ENCODE measurements around the gene DNAH17. TPM values are rescaled to one million over a fixed set of nuclear protein-coding genes. Genes with fewer than 3 reads are reported as not detected.

The DNAH17 gene
- total RNA-seq, 1 experiment from 2014 or later = 0.13 TPM

- no peak overlapping the region for H3K14ac ChIP-seq (ENCODE audit: insufficient read depth, low read length)
- H3K4ac ChIP-seq (ENCODE audit: low read depth, low read length) = no peak overlapping the region
- no peak overlapping the region for H4K8ac ChIP-seq (replicated peaks; ENCODE audit: insufficient read length, low read depth, low read length)
- TF ChIP-seq CTCF (conservative IDR thresholded peaks at IDR 0.05) = no peak
- no peak overlapping the region for H2BK5ac ChIP-seq (ENCODE audit: insufficient read length, low read length)
- no peak overlapping the region for H3K27ac ChIP-seq (ENCODE audit: insufficient read length, low read depth, low read length)
- H2AK5ac ChIP-seq (ENCODE audit: insufficient read length, low read length) = no peak overlapping the region
- H2BK12ac ChIP-seq (ENCODE audit: insufficient read length, low read depth, low read length) = no peak overlapping the region
- peak overlapping the region in 1 of 3 experiments; percentile 19; a peak in 1 of 7 replicates for H3K27ac Mint-ChIP-seq
- H3K79me1 ChIP-seq (ENCODE audit: insufficient read depth, low read depth, low read length, poor library complexity, severe bottlenecking) = no peaks in the 10 kb centered on the region
- H3K9ac ChIP-seq (ENCODE audit: extremely low read depth, insufficient read length, low read length) = no peak overlapping the region
- H3T11ph ChIP-seq (ENCODE audit: low read length) = no peak overlapping the region
- H3K9me3 ChIP-seq (ENCODE audit: control insufficient read depth, low read depth, low read length) = no peaks in the 10 kb centered on the region
- H4K91ac ChIP-seq (ENCODE audit: insufficient read length, low read depth, low read length) = no peak overlapping the region
- no CpG with 5 or more reads among the region's 16 CpGs for WGBS (ENCODE audit: extremely low coverage, insufficient read length, low lambda C conversion rate)
- H3K23me2 ChIP-seq (ENCODE audit: insufficient read length, low read depth, low read length, poor library complexity, severe bottlenecking) = no peaks in the 10 kb centered on the region
- peaks cover 2 to 6% of the 10 kb centered on the region in 2 experiments for H3K4me1 Mint-ChIP-seq
- no peak overlapping the region for H2BK120ac ChIP-seq (ENCODE audit: low read depth, low read length, poor library complexity, severe bottlenecking)
- H2BK20ac ChIP-seq (ENCODE audit: low read depth, low read length, poor library complexity, severe bottlenecking) = no peak overlapping the region
- DNase-seq = no peak
- no peaks in the 10 kb centered on the region for H3K36me3 Mint-ChIP-seq (ENCODE audit: insufficient read depth in 1 of 3, low read depth in 3 of 3)
- no peak overlapping the region for H3K56ac ChIP-seq (ENCODE audit: insufficient read length, low read depth, low read length)
- H3K4me3 Mint-ChIP-seq = no peak overlapping the region
- peaks cover 23% of the 10 kb centered on the region for H3K27me3 Mint-ChIP-seq (ENCODE audit: low read depth)
- no peaks in the 10 kb centered on the region for H4K20me1 ChIP-seq (ENCODE audit: control insufficient read depth, insufficient read depth, insufficient read length)
- no peak overlapping the region for H3K23ac ChIP-seq (ENCODE audit: insufficient read length, low read depth, low read length)
- no peak overlapping the region for H4K5ac ChIP-seq (ENCODE audit: insufficient read length, low read depth, low read length)
- H3K79me2 ChIP-seq (ENCODE audit: insufficient read depth, low read length) = no peaks in the 10 kb centered on the region
- H3K9me3 Mint-ChIP-seq = no peaks in the 10 kb centered on the region
- no peak overlapping the region for H2AFZ ChIP-seq (ENCODE audit: low read length)
- no peak overlapping the region for H2BK15ac ChIP-seq (ENCODE audit: low read depth, low read length)
- H3K4me1 ChIP-seq (ENCODE audit: insufficient read depth, low read length) = no peaks in the 10 kb centered on the region
- H3K4me2 ChIP-seq (ENCODE audit: insufficient read depth, insufficient read length, low read length) = no peak overlapping the region
- H3K18ac ChIP-seq (ENCODE audit: insufficient read length, low read depth, low read length) = no peak overlapping the region
- no peaks in the 10 kb centered on the region for H3K27me3 ChIP-seq (ENCODE audit: insufficient read depth, low read length)
Observed at GRCh38 chr17:78568494-78569115, 8.6 kb downstream of the DNAH17 start.

Data from H9 (cell line).